BJ (cell line): ENCODE measurements around the gene PSTPIP1. TPM values are rescaled to one million over a fixed set of nuclear protein-coding genes. Genes with fewer than 3 reads are reported as not detected.

ENCODE experiments used
- CTCF ChIA-PET: fragments of 350-600 bp; formaldehyde crosslinking; extraction: SDS; loops from one replicate; lab custom pipeline; 2021; ENCODE audit warnings: antibody characterized with exemption, inconsistent platforms; lab: Yijun Ruan, JAX
- POLR2A ChIA-PET: fragments of 300-600 bp; sonication (Branson Sonifier 250); formaldehyde crosslinking; extraction: SDS; loops from one replicate; lab custom pipeline; 2021; ENCODE audit warnings: antibody characterized with exemption; lab: Charles Lee
- DNase-seq: peaks from one replicate; pipeline ENCODE4 v3.0.0-alpha.2; 2011; ENCODE audit warnings: low read depth
- H3K27me3 ChIP-seq: 2 replicates; pipeline ENCODE4 v1.6.0; 2011; ENCODE audit warnings: low read length; ENCODE audit not compliant: control insufficient read depth, insufficient read depth
- H3K36me3 ChIP-seq: 2 replicates; pipeline ENCODE4 v1.5.1; 2011; ENCODE audit warnings: low read length; ENCODE audit not compliant: control insufficient read depth, insufficient read depth
- H3K4me3 ChIP-seq: 2 replicates; pipeline ENCODE4 v1.5.1; 2011; ENCODE audit warnings: low read depth, mild to moderate bottlenecking, control low read depth, low read length
- polyA plus RNA-seq: library from polyadenylated mRNA; depleted of rRNA; stranded (reverse); fragments of >200 nt; gene quantifications from 2 replicates; pipeline ENCODE4 v1.2.3, GENCODE V29; 2011
- TF ChIP-seq, protein P1 (sequence below): IDR thresholded peaks from 2 replicates; pipeline ENCODE4 v1.5.1; 2011; ENCODE audit warnings: low read depth, mild to moderate bottlenecking, control low read depth, inconsistent platforms, low read length, moderate library complexity; ENCODE audit not compliant: insufficient read depth

The PSTPIP1 gene
- polyA plus RNA-seq, 1 experiment, result not detected

DNA sequence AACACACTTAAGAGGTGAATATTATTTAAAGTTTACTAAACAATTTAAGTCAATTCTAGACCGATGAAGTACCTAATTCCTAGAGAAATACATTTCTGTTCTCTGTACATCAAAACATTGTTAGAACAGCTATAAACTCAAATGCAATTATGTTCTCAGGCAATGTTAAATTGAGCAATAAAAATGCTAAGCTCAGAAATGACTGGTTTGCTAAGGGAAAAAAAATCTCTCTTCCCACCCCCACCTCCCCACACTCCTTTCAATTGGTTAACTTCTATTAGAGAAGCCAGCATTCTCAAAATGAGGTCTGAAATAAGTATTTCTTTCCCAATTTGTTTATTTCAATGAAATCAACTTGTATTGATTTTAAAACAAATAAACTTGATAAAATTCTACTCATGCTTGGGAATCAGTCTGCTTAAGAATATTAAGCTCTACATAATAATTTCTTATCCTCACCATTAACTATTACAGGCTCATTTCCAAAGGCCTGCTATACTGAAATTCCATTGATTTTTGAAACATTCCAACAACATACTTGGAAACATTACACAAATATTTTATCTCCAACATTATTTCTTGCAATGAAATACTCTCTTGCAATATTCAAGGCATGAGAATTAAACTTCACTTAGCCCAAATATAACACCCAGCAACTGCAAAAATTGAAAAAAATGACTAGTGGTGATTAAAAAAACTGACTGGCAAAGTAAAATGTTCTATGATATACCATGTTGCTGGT lies 53.4 kb downstream of the PSTPIP1 start:
- Histone ChIP-seq H3K27me3 (no peaks in the 10 kb centered on the region), H3K4me3 (no peak overlapping the region), H3K36me3 (peaks cover 15% of the 10 kb centered on the region)
- CTCF ChIA-PET, result interaction anchor here (4.1 kb wide), 1 partner anchor 13 kb away, joined by 21 read pairs; no protein-coding TSS in a partner anchor
- no peak for DNase-seq
- POLR2A ChIA-PET, result no interaction called here
- TF ChIP-seq, protein P1, sequence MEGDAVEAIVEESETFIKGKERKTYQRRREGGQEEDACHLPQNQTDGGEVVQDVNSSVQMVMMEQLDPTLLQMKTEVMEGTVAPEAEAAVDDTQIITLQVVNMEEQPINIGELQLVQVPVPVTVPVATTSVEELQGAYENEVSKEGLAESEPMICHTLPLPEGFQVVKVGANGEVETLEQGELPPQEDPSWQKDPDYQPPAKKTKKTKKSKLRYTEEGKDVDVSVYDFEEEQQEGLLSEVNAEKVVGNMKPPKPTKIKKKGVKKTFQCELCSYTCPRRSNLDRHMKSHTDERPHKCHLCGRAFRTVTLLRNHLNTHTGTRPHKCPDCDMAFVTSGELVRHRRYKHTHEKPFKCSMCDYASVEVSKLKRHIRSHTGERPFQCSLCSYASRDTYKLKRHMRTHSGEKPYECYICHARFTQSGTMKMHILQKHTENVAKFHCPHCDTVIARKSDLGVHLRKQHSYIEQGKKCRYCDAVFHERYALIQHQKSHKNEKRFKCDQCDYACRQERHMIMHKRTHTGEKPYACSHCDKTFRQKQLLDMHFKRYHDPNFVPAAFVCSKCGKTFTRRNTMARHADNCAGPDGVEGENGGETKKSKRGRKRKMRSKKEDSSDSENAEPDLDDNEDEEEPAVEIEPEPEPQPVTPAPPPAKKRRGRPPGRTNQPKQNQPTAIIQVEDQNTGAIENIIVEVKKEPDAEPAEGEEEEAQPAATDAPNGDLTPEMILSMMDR, result no peak

DNA sequence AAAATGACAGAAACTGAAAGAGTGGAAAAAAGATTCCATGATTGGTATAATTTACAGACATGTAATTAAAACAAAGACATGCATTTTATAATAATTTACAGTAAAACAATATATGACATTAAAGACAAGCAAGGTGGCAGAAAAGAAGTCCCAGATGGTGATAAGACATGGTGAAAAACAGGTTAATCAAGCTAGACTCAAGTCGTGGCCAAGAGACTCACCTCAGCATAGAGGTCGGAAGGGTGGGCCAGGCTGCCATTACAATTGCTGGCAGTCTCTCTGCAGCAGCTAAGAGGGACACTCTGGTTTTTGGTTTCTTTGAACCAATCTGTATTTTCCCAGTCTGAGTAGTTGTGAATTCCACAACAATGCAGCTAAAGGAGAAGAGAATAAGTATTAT lies 57.6 kb downstream of the PSTPIP1 start:
- Histone ChIP-seq H3K27me3 (no peaks in the 10 kb centered on the region), H3K36me3 (peaks cover 3% of the 10 kb centered on the region), H3K4me3 (no peak overlapping the region)
- TF ChIP-seq, protein P1, result no peak
- ChIA-PET POLR2A (no interaction called here), CTCF (interaction anchor here (0.9 to 1.1 kb wide), 2 partner anchors 29 to 53 kb away, joined by 4 read pairs; no protein-coding TSS in a partner anchor)
- no peak for DNase-seq

DNA sequence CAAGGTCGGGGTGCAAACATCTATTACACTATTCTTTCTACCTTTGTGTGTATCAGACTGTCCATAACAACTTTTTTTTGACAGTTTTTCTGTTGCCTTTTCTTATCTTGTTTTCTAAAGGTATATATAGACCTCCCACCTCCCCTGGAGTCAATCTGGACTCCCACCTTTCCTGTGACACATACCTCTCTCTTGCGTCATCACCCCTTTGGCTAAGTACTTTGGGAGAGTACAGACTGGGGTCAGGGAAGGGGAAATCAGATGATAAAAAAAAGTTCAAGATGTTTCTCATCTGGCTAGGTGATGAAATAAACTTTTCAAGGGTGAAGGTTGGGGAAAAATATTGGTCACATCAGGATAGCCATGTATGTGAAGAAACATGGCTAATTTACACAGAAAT lies 58.8 kb downstream of the PSTPIP1 start:
- H3K36me3 ChIP-seq, result peaks cover 3% of the 10 kb centered on the region
- H3K27me3 ChIP-seq, result no peaks in the 10 kb centered on the region
- POLR2A ChIA-PET, result no interaction called here
- CTCF ChIA-PET, result no interaction called here
- no peak overlapping the region for H3K4me3 ChIP-seq
- no peak for DNase-seq
- TF ChIP-seq, protein P1, result no peak

DNA sequence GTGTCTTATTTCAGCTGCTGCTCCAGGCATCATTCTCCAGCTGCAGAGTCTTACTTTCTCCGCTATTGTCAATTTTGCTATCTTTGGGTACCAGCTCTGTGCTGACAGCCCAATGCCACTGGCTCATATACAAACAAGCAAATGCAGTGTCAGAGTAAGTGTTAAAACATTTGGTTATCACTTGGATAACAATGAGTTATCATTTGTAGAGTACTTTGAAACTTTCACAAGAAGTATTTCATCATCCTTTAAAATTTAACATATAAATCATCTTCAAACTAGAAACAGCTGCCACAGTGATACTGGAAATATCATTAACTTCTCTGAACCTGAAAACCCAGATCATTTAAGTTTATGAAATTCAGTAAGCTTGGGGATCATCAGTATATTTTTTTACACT lies 62.1 kb downstream of the PSTPIP1 start:
- CTCF ChIA-PET, result interaction anchor here (1.0 to 1.6 kb wide), 2 partner anchors 22 to 34 kb away, joined by 4 to 6 read pairs; no protein-coding TSS in a partner anchor
- Histone ChIP-seq H3K27me3 (no peaks in the 10 kb centered on the region), H3K36me3 (peaks cover 2% of the 10 kb centered on the region), H3K4me3 (no peak overlapping the region)
- POLR2A ChIA-PET, result no interaction called here
- TF ChIP-seq, protein P1, result no peak
- DNase-seq, result no peak

DNA sequence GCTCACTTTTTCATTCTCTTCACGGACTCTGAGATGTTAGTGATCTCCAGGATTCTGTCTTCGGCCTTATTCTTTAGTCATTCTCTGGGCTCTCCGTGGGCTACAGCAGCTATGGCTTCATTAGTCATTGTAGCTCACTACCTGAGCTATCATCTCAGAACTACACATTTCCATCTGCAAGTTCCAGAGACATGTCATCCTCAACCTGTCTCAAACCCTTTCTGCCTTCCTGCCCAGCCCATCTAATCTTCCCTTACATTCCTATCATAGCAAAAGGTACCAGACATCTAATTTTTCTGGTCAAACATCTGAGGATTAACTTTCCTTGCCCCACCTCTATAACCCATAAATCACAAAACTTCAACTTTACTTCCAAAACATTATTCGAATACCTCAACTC lies 62.8 kb downstream of the PSTPIP1 start:
- CTCF ChIA-PET, result interaction anchor here (1.6 kb wide), 1 partner anchor 35 kb away, joined by 4 read pairs; no protein-coding TSS in a partner anchor
- no peak for DNase-seq
- TF ChIP-seq, protein P1, result no peak
- POLR2A ChIA-PET, result no interaction called here
- H3K27me3 ChIP-seq, result no peaks in the 10 kb centered on the region
- no peaks in the 10 kb centered on the region for H3K36me3 ChIP-seq
- no peak overlapping the region for H3K4me3 ChIP-seq
